H1 (cell line): ENCODE data around the gene CHD5. TPM values are rescaled to one million over a fixed set of nuclear protein-coding genes. Genes with fewer than 3 reads are reported as not detected.

Source experiments
- CTCF ChIA-PET: fragments of 300-600 bp; sonication (Branson Sonifier 250); formaldehyde crosslinking; loops from one replicate; lab custom pipeline; 2021; ENCODE audit not compliant: partially characterized antibody; lab: Charles Lee
- POLR2A ChIA-PET: fragments of 300-600 bp; sonication (Branson Sonifier 250); formaldehyde crosslinking; loops from one replicate; lab custom pipeline; 2021; ENCODE audit warnings: inconsistent platforms; ENCODE audit not compliant: partially characterized antibody; lab: Charles Lee
- DNase-seq, 2 experiments: peaks; one replicate each; pipeline versions ENCODE4 v3.0.0 to v3.0.0-alpha.2; 2010 to 2022; ENCODE audit warnings: low spot score in 2 of 2, low read depth in 1 of 2, mixed read lengths in 1 of 2
- FAIRE-seq: peaks from 2 replicates; lab custom pipeline; 2011; peaks lifted over from hg19 to GRCh38; lab: Jason Lieb, UNC
- H2AFZ ChIP-seq: 2 replicates; pipeline ENCODE4 v1.8.1; 2012; ENCODE audit warnings: low read length, inconsistent platforms
- H2AK5ac ChIP-seq: 2 replicates; pipeline ENCODE4 v1.6.1; 2013; ENCODE audit warnings: low read depth, low read length
- H2BK120ac ChIP-seq: replicated peaks from 2 replicates; pipeline ENCODE3; 2013; ENCODE audit warnings: low read depth, low read length, inconsistent platforms
- H2BK12ac ChIP-seq: 2 replicates; pipeline ENCODE4 v1.6.1; 2013; ENCODE audit warnings: low read depth, low read length
- H2BK15ac ChIP-seq: 2 replicates; pipeline ENCODE4 v1.6.1; 2013; ENCODE audit warnings: low read length
- H2BK20ac ChIP-seq: 2 replicates; pipeline ENCODE4 v1.6.1; 2013; ENCODE audit warnings: low read length
- H2BK5ac ChIP-seq: 2 replicates; pipeline ENCODE4 v1.6.1; 2013; ENCODE audit warnings: low read depth, low read length
- H3K14ac ChIP-seq: 2 replicates; pipeline ENCODE4 v1.6.1; 2013; ENCODE audit warnings: inconsistent platforms; ENCODE audit not compliant: insufficient read length
- H3K18ac ChIP-seq: 2 replicates; pipeline ENCODE4 v1.6.1; 2013; ENCODE audit warnings: low read length; ENCODE audit errors: extremely low read depth
- H3K23ac ChIP-seq: 2 replicates; pipeline ENCODE4 v1.6.1; 2013; ENCODE audit warnings: inconsistent platforms; ENCODE audit not compliant: insufficient read length
- H3K23me2 ChIP-seq: 2 replicates; pipeline ENCODE4 v1.6.1; 2013; ENCODE audit warnings: low read depth, low read length
- H3K27ac ChIP-seq: 2 replicates; pipeline ENCODE4 v1.6.1; 2011; ENCODE audit warnings: low read depth, low read length, inconsistent platforms
- H3K27me3 ChIP-seq, 4 experiments: replicated peaks in 1 of 4; 1 replicate in 1 of 4; 2 replicates in 3 of 4; pipeline versions ENCODE4 v1.6.1 to v1.8.1; 2011 to 2013; ENCODE audit warnings: low read length in 3 of 4, mild to moderate bottlenecking in 3 of 4, inconsistent platforms in 2 of 4, mixed read lengths in 2 of 4, moderate library complexity in 1 of 4; ENCODE audit not compliant: control insufficient read depth in 3 of 4, insufficient read depth in 3 of 4; ENCODE audit errors: extremely low read depth in 1 of 4
- H3K36me3 ChIP-seq, 4 experiments: 2 replicates each; pipeline versions ENCODE4 v1.6.1 to v1.8.1; 2011 to 2013; ENCODE audit warnings: mild to moderate bottlenecking in 4 of 4, low read length in 3 of 4, moderate library complexity in 2 of 4, control low read depth in 1 of 4, inconsistent platforms in 1 of 4; ENCODE audit not compliant: insufficient read depth in 4 of 4, control insufficient read depth in 2 of 4
- H3K4ac ChIP-seq: replicated peaks from 2 replicates; pipeline ENCODE3; 2013; ENCODE audit warnings: low read length, low read depth, mixed read lengths, inconsistent platforms; ENCODE audit not compliant: insufficient read length
- H3K4me1 ChIP-seq, 4 experiments: replicated peaks in 1 of 4; 1 replicate in 1 of 4; 2 replicates in 3 of 4; pipeline versions ENCODE4 v1.6.1 to v1.8.1; 2011 to 2013; ENCODE audit warnings: low read length in 3 of 4, inconsistent platforms in 2 of 4, mixed read lengths in 1 of 4; ENCODE audit not compliant: insufficient read depth in 4 of 4, control insufficient read depth in 3 of 4
- H3K4me2 ChIP-seq, 2 experiments: 2 replicates each; pipeline versions ENCODE4 v1.6.1 to v1.8.1; 2011 to 2013; ENCODE audit warnings: low read depth in 2 of 2, low read length in 2 of 2, control low read depth in 1 of 2, inconsistent platforms in 1 of 2, mild to moderate bottlenecking in 1 of 2; ENCODE audit not compliant: insufficient read depth in 1 of 2
- H3K4me3 ChIP-seq, 4 experiments: fragments of 200-600, 300-600 bp in 1 of 4; sonication (generic), shearing (Covaris generic), sonication (Bioruptor Twin) in 1 of 4; 2 replicates each; pipeline versions ENCODE4 v1.5.1 to v1.8.1; 2011 to 2016; ENCODE audit warnings: low read length in 4 of 4, low read depth in 3 of 4, control low read depth in 2 of 4, inconsistent platforms in 2 of 4, mild to moderate bottlenecking in 2 of 4, mixed read lengths in 1 of 4, moderate library complexity in 1 of 4; ENCODE audit not compliant: insufficient read depth in 2 of 4; ENCODE audit errors: extremely low read depth in 1 of 4
- H3K56ac ChIP-seq: replicated peaks from 2 replicates; pipeline ENCODE3; 2013; ENCODE audit warnings: low read depth, mild to moderate bottlenecking, mixed read lengths, low read length, inconsistent platforms; ENCODE audit not compliant: insufficient read length
- H3K79me1 ChIP-seq: 2 replicates; pipeline ENCODE4 v1.6.1; 2013; ENCODE audit warnings: low read depth, low read length, control low read depth
- H3K79me2 ChIP-seq, 2 experiments: 2 replicates each; pipeline versions ENCODE4 v1.6.1 to v1.8.1; 2012 to 2013; ENCODE audit warnings: low read length in 2 of 2, mild to moderate bottlenecking in 2 of 2, inconsistent platforms in 1 of 2; ENCODE audit not compliant: insufficient read depth in 2 of 2, control insufficient read depth in 1 of 2
- H3K9ac ChIP-seq, 4 experiments: replicated peaks in 1 of 4; 1 replicate in 1 of 4; 2 replicates in 3 of 4; pipeline versions ENCODE4 v1.6.1 to v1.8.1; 2011 to 2013; ENCODE audit warnings: low read depth in 3 of 4, low read length in 3 of 4, control low read depth in 2 of 4, mild to moderate bottlenecking in 2 of 4, moderate library complexity in 2 of 4, inconsistent platforms in 1 of 4; ENCODE audit errors: extremely low read depth in 1 of 4
- H3K9me3 ChIP-seq, 2 experiments: 2 replicates each; pipeline versions ENCODE4 v1.6.1 to v1.8.1; 2012 to 2013; ENCODE audit warnings: mild to moderate bottlenecking in 2 of 2, moderate library complexity in 2 of 2, control low read depth in 1 of 2, inconsistent platforms in 1 of 2, low read depth in 1 of 2, low read length in 1 of 2, mixed read lengths in 1 of 2; ENCODE audit not compliant: insufficient read depth in 2 of 2
- H4K20me1 ChIP-seq, 2 experiments: replicated peaks in 1 of 2; 2 replicates each; pipeline versions ENCODE3 to v1.8.1; 2011 to 2013; ENCODE audit warnings: inconsistent platforms in 2 of 2, low read length in 2 of 2, mild to moderate bottlenecking in 1 of 2; ENCODE audit not compliant: insufficient read depth in 2 of 2, control insufficient read depth in 1 of 2
- H4K5ac ChIP-seq: 2 replicates; pipeline ENCODE4 v1.6.1; 2013; ENCODE audit warnings: low read length, low read depth, mixed read lengths, inconsistent platforms; ENCODE audit not compliant: insufficient read length
- H4K8ac ChIP-seq: 2 replicates; pipeline ENCODE4 v1.8.0; 2013; ENCODE audit warnings: mild to moderate bottlenecking, moderate library complexity, low read length, inconsistent platforms; ENCODE audit not compliant: insufficient read depth; ENCODE audit errors: extremely low read depth
- H4K91ac ChIP-seq: replicated peaks from 2 replicates; pipeline ENCODE3; 2013; ENCODE audit warnings: low read length, mixed read lengths, inconsistent platforms; ENCODE audit not compliant: insufficient read length
- BACH1 ChIP-seq: IDR thresholded peaks from 2 replicates; pipeline ENCODE4 v1.6.1; 2012; ENCODE audit warnings: low read length, improper control_type of control experiment
- BCL11A ChIP-seq, 2 experiments: IDR thresholded peaks; one replicate each; pipeline ENCODE4 v1.6.1; 2011; ENCODE audit warnings: low read depth in 2 of 2, low read length in 2 of 2, mild to moderate bottlenecking in 2 of 2
- CREB1 ChIP-seq: IDR thresholded peaks from 2 replicates; pipeline ENCODE4 v1.6.1; 2012; ENCODE audit warnings: inconsistent platforms
- EGR1 ChIP-seq: IDR thresholded peaks from 2 replicates; pipeline ENCODE4 v1.6.1; 2011; ENCODE audit warnings: low read depth, low read length, borderline replicate concordance
- GTF2F1 ChIP-seq: IDR thresholded peaks from 2 replicates; pipeline ENCODE4 v1.6.1; 2012; ENCODE audit warnings: low read depth, low read length, improper control_type of control experiment, borderline replicate concordance
- KDM4A ChIP-seq: IDR thresholded peaks from one replicate; pipeline ENCODE4 v1.7.1; 2012; ENCODE audit warnings: low read depth, mild to moderate bottlenecking, moderate library complexity, low read length, inconsistent platforms; ENCODE audit not compliant: severe bottlenecking
- POLR2A ChIP-seq, 2 experiments: IDR thresholded peaks; 1 replicate in 1 of 2; 2 replicates in 1 of 2; pipeline ENCODE4 v1.6.1; 2011; ENCODE audit warnings: low read depth in 2 of 2, low read length in 2 of 2, mild to moderate bottlenecking in 2 of 2; ENCODE audit errors: control extremely low read depth in 1 of 2
- RAD21 ChIP-seq, 2 experiments: IDR thresholded peaks in 1 of 2; conservative IDR thresholded peaks in 1 of 2; 2 replicates each; pipeline ENCODE4 v1.6.1; 2011; ENCODE audit warnings: low read depth in 2 of 2, low read length in 2 of 2, improper control_type of control experiment in 1 of 2, inconsistent platforms in 1 of 2, mild to moderate bottlenecking in 1 of 2, moderate library complexity in 1 of 2
- TEAD4 ChIP-seq: IDR thresholded peaks from 2 replicates; pipeline ENCODE4 v1.6.1; 2012; ENCODE audit warnings: low read depth, low read length, inconsistent platforms, mixed read lengths
- YY1 ChIP-seq: IDR thresholded peaks from 2 replicates; pipeline ENCODE4 v1.6.1; 2011; ENCODE audit warnings: low read depth, mild to moderate bottlenecking, low read length
- WGBS, 2 experiments: shearing (Covaris generic) in 1 of 2; methylation state at CpG; one replicate each; pipeline versions ENCODE4 v1.1.6 to v1.1.7; 2013 to 2015; ENCODE audit warnings: low lambda C conversion rate in 2 of 2, mixed read lengths in 2 of 2, inconsistent platforms in 1 of 2, low coverage in 1 of 2, missing lambda C conversion rate in 1 of 2; ENCODE audit not compliant: insufficient replicate concordance in 2 of 2, insufficient coverage in 1 of 2, insufficient read length in 1 of 2; ENCODE audit errors: extremely low coverage in 1 of 2, missing lambda C conversion rate in 1 of 2; 5-methylcytosine and 5-hydroxymethylcytosine counted together
- polyA plus RNA-seq, 7 experiments: library from polyadenylated mRNA; depleted of rRNA in 3 of 7; stranded (reverse) in 5 of 7; unstranded in 2 of 7; fragments of >200 nt in 5 of 7; fragments of 200-250 nt in 2 of 7; gene quantifications; 1 replicate in 5 of 7; 2 replicates in 1 of 7; 4 replicates in 1 of 7; pipeline versions ENCODE4 v1.2.1 to v1.2.3, GENCODE V29; 2011 to 2013; ENCODE audit warnings: missing spikeins in 2 of 7, mixed read lengths in 2 of 7
- total RNA-seq: library from RNA; stranded (reverse); fragmentation: NEBNext Ultra II Directional; extraction: Animal tissue kit (Norgen Biotek cat#: 25700); gene quantifications from 2 replicates; pipeline ENCODE4 v1.2.1, GENCODE V29; 2021

The CHD5 gene
- total and polyA plus RNA-seq, 2 of the 8 experiments (the other 6 are each of a cell fraction or from before 2014, with no cell fraction given) = 0.42 to 1.8 TPM

GRCh38 chr1:6176779-6177178, 3.3 kb downstream of the CHD5 start:
- no peak overlapping the region for H3K27ac ChIP-seq
- no peak overlapping the region for H2BK15ac ChIP-seq
- no peak overlapping the region for H4K5ac ChIP-seq
- no peak overlapping the region for H2BK20ac ChIP-seq
- no peaks in the 10 kb centered on the region for H3K79me1 ChIP-seq
- H3K4ac ChIP-seq = no peak overlapping the region
- WGBS, 2 experiments = 80% methylated on average over 5 of the region's 5 CpGs; no CpG with 5 or more reads in 1 of the 2 experiments
- no peak overlapping the region for H3K18ac ChIP-seq
- CTCF ChIA-PET = interaction anchor here (0.9 to 2.0 kb wide), 12 partner anchors 8 to 142 kb away, joined by 3 to 8 read pairs (median 4); no protein-coding TSS in a partner anchor
- H3K56ac ChIP-seq = no peak overlapping the region
- no peak overlapping the region for H3K4me3 ChIP-seq
- H4K91ac ChIP-seq = no peak overlapping the region
- H3K4me2 ChIP-seq = no peak overlapping the region
- FAIRE-seq (no peak), DNase-seq (no peak)
- H3K79me2 ChIP-seq = no peaks in the 10 kb centered on the region
- no peaks in the 10 kb centered on the region for H3K9me3 ChIP-seq
- H4K8ac ChIP-seq = no peak overlapping the region
- H3K23me2 ChIP-seq = peaks cover 21% of the 10 kb centered on the region; the same call in 1 of the 2 replicates
- no peaks in the 10 kb centered on the region for H3K36me3 ChIP-seq
- no peak overlapping the region for H2AFZ ChIP-seq
- POLR2A ChIA-PET = interaction anchor here (1.0 to 1.4 kb wide), 2 partner anchors 11 to 71 kb away, joined by 4 read pairs; no protein-coding TSS in a partner anchor
- H3K23ac ChIP-seq = no peak overlapping the region
- H3K4me1 ChIP-seq = peaks cover 0 to 8% (median 6%) of the 10 kb centered on the region in 4 experiments; a peak in 6 of 7 replicates
- H2BK5ac ChIP-seq = no peak overlapping the region
- peaks cover 0 to 20% of the 10 kb centered on the region in 2 experiments for H4K20me1 ChIP-seq
- no peak overlapping the region for H3K14ac ChIP-seq
- no peak overlapping the region for H2BK120ac ChIP-seq
- H2BK12ac ChIP-seq = no peak overlapping the region
- H2AK5ac ChIP-seq = no peak overlapping the region
- peaks cover 19 to 59% (median 45%) of the 10 kb centered on the region in 4 experiments for H3K27me3 ChIP-seq
- no peak overlapping the region for H3K9ac ChIP-seq
- TF ChIP-seq KDM4A (no peak), RAD21 (IDR thresholded peaks at IDR 0.05 in 1 of 2, conservative IDR thresholded peaks at IDR 0.05 in 1 of 2; ENCODE audit: low read depth in 2 of 2, low read length in 2 of 2) (no peak), EGR1 (no peak), YY1 (no peak), CREB1 (no peak), BACH1 (no peak), BCL11A (IDR thresholded peaks at IDR 0.05; ENCODE audit: low read depth in 2 of 2, low read length in 2 of 2) (no peak), POLR2A (IDR thresholded peaks at IDR 0.05; ENCODE audit: control extremely low read depth in 1 of 2, low read depth in 2 of 2, low read length in 2 of 2) (no peak), TEAD4 (no peak), GTF2F1 (no peak)
